GM18867 (cell line): ENCODE data around the gene PTGIR.

ENCODE experiments used
- ATAC-seq: cut with Tn5 transposase; IDR thresholded peaks from one replicate; pipeline ENCODE4 v1.9.1; 2021; ENCODE audit warnings: mild to moderate bottlenecking, moderate library complexity; ENCODE audit not compliant: unreplicated experiment

The PTGIR gene

GRCh38 chr19:46601318-46602224 lies 23.3 kb downstream of the PTGIR start, which contains the start of gene CALM3:
TSS of gene CALM3 (plus strand) at chr19:46601330. CDS start at chr19:46601435, 105 bp downstream.
- no peak for ATAC-seq

GRCh38 chr19:46600384-46601317 lies 24.2 kb downstream of the PTGIR start:
- ATAC-seq, result peak; percentile 77

GRCh38 chr19:46599716-46600373 lies 25.0 kb downstream of the PTGIR start:
- ATAC-seq, result no peak

GRCh38 chr19:46598372-46598917 lies 26.4 kb downstream of the PTGIR start:
- ATAC-seq, result no peak

- no peak for ATAC-seq
Observed at GRCh38 chr19:46596008-46596407, 28.9 kb downstream of the PTGIR start.

GRCh38 chr19:46591870-46592269 lies 33.0 kb downstream of the PTGIR start:
- no peak for ATAC-seq

- no peak for ATAC-seq
Observed at GRCh38 chr19:46591254-46591653, 33.6 kb downstream of the PTGIR start.

- ATAC-seq, result no peak
Observed at GRCh38 chr19:46587861-46588260, 37.0 kb downstream of the PTGIR start.

GRCh38 chr19:46586294-46586693 lies 38.6 kb downstream of the PTGIR start:
- ATAC-seq, result no peak

- no peak for ATAC-seq
Observed at GRCh38 chr19:46585539-46585938, 39.4 kb downstream of the PTGIR start.

GRCh38 chr19:46580247-46580646 lies 44.6 kb downstream of the PTGIR start:
- no peak for ATAC-seq

GRCh38 chr19:46579361-46579879 lies 45.5 kb downstream of the PTGIR start:
- ATAC-seq, result no peak

GRCh38 chr19:46578450-46578849 lies 46.4 kb downstream of the PTGIR start:
- ATAC-seq, result no peak

GRCh38 chr19:46574533-46574932 lies 50.4 kb downstream of the PTGIR start:
- no peak for ATAC-seq

GRCh38 chr19:46573679-46574498 lies 51.0 kb downstream of the PTGIR start:
- no peak for ATAC-seq

- no peak for ATAC-seq
Observed at GRCh38 chr19:46571495-46571894, 53.4 kb downstream of the PTGIR start.
